Measurements from ENCODE around the gene ANO5. TPM values are rescaled to one million over a fixed set of nuclear protein-coding genes. Genes with fewer than 3 reads are reported as not detected.

ANO5 gene
- total and polyA plus RNA-seq, 9 of the 15 experiments (the other 6 are each of a cell fraction or from before 2014, with no cell fraction given) = 0.16 to 0.58 (median 0.28) TPM

DNA sequence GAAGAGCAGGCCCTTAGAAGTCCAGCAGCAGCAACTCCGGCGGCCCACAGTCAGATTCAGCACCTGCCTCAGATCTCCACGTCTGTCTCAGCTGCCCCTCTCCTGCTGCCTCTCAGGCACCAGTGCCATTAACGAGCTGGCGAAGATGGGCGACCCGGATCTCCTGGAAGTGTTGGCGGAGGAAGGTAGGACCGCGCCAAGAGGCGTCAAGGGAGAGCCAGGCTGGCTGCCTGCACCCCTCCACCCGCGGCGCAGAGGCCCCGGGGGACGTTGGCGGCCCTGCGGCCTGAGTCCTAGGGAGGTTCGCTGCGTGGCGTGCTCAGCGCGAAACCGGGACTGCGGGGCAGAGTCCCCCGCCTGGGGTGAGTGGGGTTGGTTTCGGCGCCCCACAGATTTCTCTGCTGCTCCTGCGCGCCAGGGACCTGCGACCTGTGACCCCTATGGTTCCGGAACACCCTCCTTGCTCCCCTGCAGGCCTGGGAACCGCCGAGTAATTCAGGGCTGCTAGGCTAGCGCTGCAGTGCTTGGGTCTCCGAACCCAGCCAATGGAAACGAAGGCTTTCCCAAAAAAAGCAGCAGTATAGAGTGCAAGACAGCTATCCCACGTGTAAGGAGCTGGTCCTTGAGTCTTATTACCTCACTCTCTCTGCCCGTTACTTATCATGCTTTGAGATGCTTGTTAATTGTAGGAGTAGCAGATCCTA lies 615 bp downstream of the ANO5 start:
- Histone ChIP-seq H3K79me2 (ENCODE audit: control insufficient read depth, insufficient read depth, low read length) (no peaks in the 10 kb centered on the region), H3K9ac (ENCODE audit: insufficient read depth in 1 of 2, low read depth in 2 of 2, low read length in 2 of 2) (peak overlapping the region in 1 of 2 experiments; percentile 26; a peak in 2 of 4 replicates), H3K4me3 (peak overlapping the region; percentile 46), H3K9me3 (replicated peaks; ENCODE audit: control insufficient read depth, insufficient read depth, low read depth, low read length) (no peaks in the 10 kb centered on the region), H3K9me1 (ENCODE audit: control insufficient read depth, insufficient read depth, low read length) (no peaks in the 10 kb centered on the region), H2AFZ (ENCODE audit: low read depth, low read length) (peak overlapping the region; percentile 63), H4K20me1 (replicated peaks; ENCODE audit: control insufficient read depth, insufficient read depth, low read length) (no peaks in the 10 kb centered on the region), H3K4me1 (replicated peaks in 1 of 2; ENCODE audit: control insufficient read depth in 2 of 2, insufficient read depth in 2 of 2, low read length in 2 of 2) (peaks cover 0 to 13% of the 10 kb centered on the region in 2 experiments; a peak in 2 of 5 replicates), H3K36me3 (ENCODE audit: control insufficient read depth, insufficient read depth, low read length) (no peaks in the 10 kb centered on the region), H3K4me2 (ENCODE audit: insufficient read depth, low read length) (peak overlapping the region; percentile 63), H3K27ac (ENCODE audit: extremely low read depth, low read depth, low read length) (no peak overlapping the region), H3K27me3 (ENCODE audit: control insufficient read depth in 2 of 2, insufficient read depth in 2 of 2, low read length in 2 of 2) (no peaks in the 10 kb centered on the region)
- BruUV-seq (replicated peaks) = no TSS peak
- in situ Hi-C loops (cut with MboI) = no loop called here
- CTCF ChIA-PET (ENCODE audit: low intra/inter-chr PET ratio) = no interaction called here
- intact Hi-C loops (cut with micrococcal nuclease) = no loop called here
- ATAC-seq (peak; percentile 69), DNase-seq (ENCODE audit: extremely low read depth in 1 of 4, low spot score in 3 of 4) (peak; percentile 6 to 9 (median 8)), FAIRE-seq (no peak)
- POLR2A ChIA-PET = interaction anchor here (1.3 kb wide), 1 partner anchor 10 kb away, joined by 4 read pairs; no protein-coding TSS in a partner anchor
- 2% methylated on average over 39 of the region's 39 CpGs for WGBS (ENCODE audit: insufficient coverage, low coverage, missing lambda C conversion rate)
- TF ChIP-seq ZNF655 (CRISPR knock-in tag; IDR thresholded peaks at IDR 0.05) = no peak
- TF ChIP-seq NR2C2 (CRISPR knock-in tag; IDR thresholded peaks at IDR 0.05) = no peak
- TF ChIP-seq NR2C2 (tag; IDR thresholded peaks at IDR 0.05) = peak; percentile 82
- no peak for TF ChIP-seq POLR2AphosphoS2 (IDR thresholded peaks at IDR 0.05; ENCODE audit: low read length)
- peak in 1 of 2 experiments; percentile 32 for TF ChIP-seq E2F6 (IDR thresholded peaks at IDR 0.05; ENCODE audit: borderline replicate concordance in 1 of 2, extremely low read depth in 1 of 2, insufficient read depth in 1 of 2, insufficient read length in 1 of 2, low read depth in 1 of 2, low read length in 1 of 2, poor library complexity in 1 of 2, severe bottlenecking in 1 of 2)
- TF ChIP-seq CEBPG (CRISPR knock-in tag; IDR thresholded peaks at IDR 0.05) = no peak
- TF ChIP-seq CEBPG (tag; conservative IDR thresholded peaks at IDR 0.05 in 1 of 2, IDR thresholded peaks at IDR 0.05 in 1 of 2) = no peak
- peak; percentile 41; the same call in 1 of the 2 replicates for TF ChIP-seq L3MBTL2 (IDR thresholded peaks at IDR 0.05)
- no peak for TF ChIP-seq KAT8 (IDR thresholded peaks at IDR 0.05; ENCODE audit: low read depth)
- no peak for TF ChIP-seq ATF1 (CRISPR knock-in tag; IDR thresholded peaks at IDR 0.05)
- TF ChIP-seq ATF1 (tag; IDR thresholded peaks at IDR 0.05) = 0 out of 2 replicates have a peak, but pooled peaks have one; percentile 10
- TF ChIP-seq FOXP1 (CRISPR knock-in tag; IDR thresholded peaks at IDR 0.05) = no peak
